HG02938 (cell line): ENCODE data around the gene MEGF6.

ENCODE experiments used
- ATAC-seq: cut with Tn5 transposase; IDR thresholded peaks from one replicate; pipeline ENCODE4 v1.9.1; 2021; ENCODE audit warnings: mild to moderate bottlenecking, moderate library complexity; ENCODE audit not compliant: unreplicated experiment

The MEGF6 gene

GRCh38 chr1:3527774-3528173, 83.5 kb downstream of the MEGF6 start:
- ATAC-seq = no peak

GRCh38 chr1:3525551-3526482, 85.5 kb downstream of the MEGF6 start:
- no peak for ATAC-seq

GRCh38 chr1:3524556-3525203, 86.6 kb downstream of the MEGF6 start:
- no peak for ATAC-seq

GRCh38 chr1:3523980-3524379, 87.3 kb downstream of the MEGF6 start:
- no peak for ATAC-seq

GRCh38 chr1:3522564-3523265, 88.6 kb downstream of the MEGF6 start:
- ATAC-seq = no peak

GRCh38 chr1:3522112-3522511, 89.2 kb downstream of the MEGF6 start:
- no peak for ATAC-seq

GRCh38 chr1:3521426-3521825, 89.9 kb downstream of the MEGF6 start:
- no peak for ATAC-seq

GRCh38 chr1:3520419-3521378, 90.6 kb downstream of the MEGF6 start:
- no peak for ATAC-seq

GRCh38 chr1:3519301-3519885, 91.9 kb downstream of the MEGF6 start:
- ATAC-seq = no peak

- no peak for ATAC-seq
These were observed 92.6 kb downstream of the MEGF6 start for GRCh38 chr1:3518756-3519155.

GRCh38 chr1:3518256-3518655, 93.1 kb downstream of the MEGF6 start:
- ATAC-seq = no peak

GRCh38 chr1:3516911-3517675, 94.2 kb downstream of the MEGF6 start:
- ATAC-seq = no peak

- ATAC-seq = no peak
These were observed 94.8 kb downstream of the MEGF6 start for GRCh38 chr1:3516481-3516869.

GRCh38 chr1:3515774-3516480, 95.4 kb downstream of the MEGF6 start:
- ATAC-seq = no peak

GRCh38 chr1:3515272-3515671, 96.0 kb downstream of the MEGF6 start:
- no peak for ATAC-seq

GRCh38 chr1:3514404-3514803, 96.9 kb downstream of the MEGF6 start:
- no peak for ATAC-seq

GRCh38 chr1:3511856-3512255, 99.5 kb downstream of the MEGF6 start:
- no peak for ATAC-seq

GRCh38 chr1:3511306-3511705, 100.0 kb downstream of the MEGF6 start:
- ATAC-seq = no peak

GRCh38 chr1:3510956-3511250, 100.4 kb downstream of the MEGF6 start:
- ATAC-seq = no peak
